SK-N-SH (cell line): ENCODE results near the gene CRTAP.

Source experiments
- SMC3 ChIP-seq: IDR thresholded peaks from 2 replicates; pipeline ENCODE4 v1.6.1; 2012; ENCODE audit warnings: low read depth, low read length, improper control_type of control experiment
- TF ChIP-seq, protein P1 (sequence below): fragments of 150-350 bp; IDR thresholded peaks from 2 replicates; pipeline ENCODE4 v1.6.1; 2017; ENCODE audit warnings: antibody characterized with exemption, low read length, low read depth, borderline replicate concordance
- TF ChIP-seq, protein P2 (sequence below): fragments of 200-600 bp; sonication (generic); IDR thresholded peaks from 2 replicates; pipeline ENCODE4 v1.6.1; 2017; ENCODE audit warnings: antibody characterized with exemption, mild to moderate bottlenecking, moderate library complexity

DNA sequence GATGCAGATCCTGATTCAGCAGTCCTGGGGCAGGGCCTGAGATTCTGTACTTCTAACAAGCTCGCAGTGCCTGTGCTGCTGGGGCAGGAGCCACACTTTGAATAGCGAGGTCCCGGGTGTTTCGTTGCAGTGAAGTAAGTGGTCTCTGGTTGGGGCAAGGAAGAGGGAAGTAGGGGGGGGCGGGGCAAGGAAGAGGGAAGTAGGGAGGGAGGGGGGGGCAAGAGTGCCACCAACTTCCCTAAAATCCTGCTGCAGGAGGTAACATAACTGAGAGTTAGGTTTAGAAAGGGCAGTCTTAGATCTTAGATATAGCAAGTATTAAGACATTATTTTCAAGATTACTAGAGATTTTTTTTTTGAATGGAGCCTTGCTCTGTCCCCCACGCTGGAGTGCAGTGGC is 35.5 kb downstream of the CRTAP start:
- no peak for TF ChIP-seq SMC3
- TF ChIP-seq, protein P1, sequence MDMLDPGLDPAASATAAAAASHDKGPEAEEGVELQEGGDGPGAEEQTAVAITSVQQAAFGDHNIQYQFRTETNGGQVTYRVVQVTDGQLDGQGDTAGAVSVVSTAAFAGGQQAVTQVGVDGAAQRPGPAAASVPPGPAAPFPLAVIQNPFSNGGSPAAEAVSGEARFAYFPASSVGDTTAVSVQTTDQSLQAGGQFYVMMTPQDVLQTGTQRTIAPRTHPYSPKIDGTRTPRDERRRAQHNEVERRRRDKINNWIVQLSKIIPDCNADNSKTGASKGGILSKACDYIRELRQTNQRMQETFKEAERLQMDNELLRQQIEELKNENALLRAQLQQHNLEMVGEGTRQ, result no peak
- TF ChIP-seq, protein P2, sequence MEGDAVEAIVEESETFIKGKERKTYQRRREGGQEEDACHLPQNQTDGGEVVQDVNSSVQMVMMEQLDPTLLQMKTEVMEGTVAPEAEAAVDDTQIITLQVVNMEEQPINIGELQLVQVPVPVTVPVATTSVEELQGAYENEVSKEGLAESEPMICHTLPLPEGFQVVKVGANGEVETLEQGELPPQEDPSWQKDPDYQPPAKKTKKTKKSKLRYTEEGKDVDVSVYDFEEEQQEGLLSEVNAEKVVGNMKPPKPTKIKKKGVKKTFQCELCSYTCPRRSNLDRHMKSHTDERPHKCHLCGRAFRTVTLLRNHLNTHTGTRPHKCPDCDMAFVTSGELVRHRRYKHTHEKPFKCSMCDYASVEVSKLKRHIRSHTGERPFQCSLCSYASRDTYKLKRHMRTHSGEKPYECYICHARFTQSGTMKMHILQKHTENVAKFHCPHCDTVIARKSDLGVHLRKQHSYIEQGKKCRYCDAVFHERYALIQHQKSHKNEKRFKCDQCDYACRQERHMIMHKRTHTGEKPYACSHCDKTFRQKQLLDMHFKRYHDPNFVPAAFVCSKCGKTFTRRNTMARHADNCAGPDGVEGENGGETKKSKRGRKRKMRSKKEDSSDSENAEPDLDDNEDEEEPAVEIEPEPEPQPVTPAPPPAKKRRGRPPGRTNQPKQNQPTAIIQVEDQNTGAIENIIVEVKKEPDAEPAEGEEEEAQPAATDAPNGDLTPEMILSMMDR, result no peak
